Dermis microvascular lymphatic vessel endothelial cell (primary cell): Measurements from ENCODE around the gene SMPDL3A. TPM values are rescaled to one million over a fixed set of nuclear protein-coding genes. Genes with fewer than 3 reads are reported as not detected.

Experiments
- DNase-seq, 2 donors: peaks; one replicate each; pipeline versions ENCODE4 v3.0.0 to v3.0.0-alpha.2; 2010; ENCODE audit warnings: low read depth in 2 of 2
- total RNA-seq: library from RNA; depleted of rRNA; stranded (reverse); fragments of >200 nt; gene quantifications from 2 replicates; pipeline ENCODE4 v1.2.1, GENCODE V29; 2014

Gene SMPDL3A
- total RNA-seq, 1 donor from 2014 or later = 2.3 TPM

DNA sequence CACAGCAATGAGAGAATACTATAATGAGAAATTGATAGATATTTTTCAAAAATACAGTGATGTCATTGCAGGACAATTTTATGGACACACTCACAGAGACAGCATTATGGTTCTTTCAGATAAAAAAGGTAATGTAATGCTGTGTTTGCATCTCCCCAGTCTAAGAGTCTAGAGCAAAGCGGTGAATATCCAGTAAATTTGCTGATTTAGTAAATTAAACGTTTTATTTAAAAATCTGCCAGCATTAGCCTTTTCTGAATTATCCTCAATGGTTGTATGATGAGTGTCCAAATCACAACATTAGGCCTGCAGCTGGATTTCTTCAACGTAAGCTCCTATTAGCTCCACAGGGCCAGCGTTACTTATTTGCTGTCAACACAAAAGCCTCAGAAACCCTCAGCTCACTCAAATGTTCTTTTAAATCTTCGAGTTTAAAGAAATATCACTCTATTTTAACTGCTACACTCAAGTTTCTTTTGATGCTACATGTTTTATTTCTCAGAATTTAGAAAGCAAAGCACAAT, 16.0 kb downstream of the SMPDL3A start:
- DNase-seq = no peak

DNA sequence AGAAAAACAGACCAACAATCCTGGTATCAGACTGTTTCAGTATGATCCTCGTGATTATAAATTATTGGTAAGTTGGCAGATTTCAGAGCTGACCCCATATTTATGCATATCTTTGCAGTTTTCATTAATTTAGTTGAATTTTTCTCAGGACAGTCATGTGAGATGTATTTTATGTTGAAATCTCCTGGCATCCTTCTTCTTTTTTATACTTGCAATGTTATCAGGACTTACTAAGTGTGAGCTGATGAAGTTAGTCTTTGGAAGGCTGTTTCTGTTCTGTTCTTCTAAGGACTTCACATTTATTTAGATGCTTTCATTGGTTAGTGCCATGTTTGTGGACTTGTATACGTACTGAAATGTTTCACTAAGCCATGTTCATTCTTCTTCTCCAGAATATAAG, 17.2 kb downstream of the SMPDL3A start:
- no peak for DNase-seq

DNA sequence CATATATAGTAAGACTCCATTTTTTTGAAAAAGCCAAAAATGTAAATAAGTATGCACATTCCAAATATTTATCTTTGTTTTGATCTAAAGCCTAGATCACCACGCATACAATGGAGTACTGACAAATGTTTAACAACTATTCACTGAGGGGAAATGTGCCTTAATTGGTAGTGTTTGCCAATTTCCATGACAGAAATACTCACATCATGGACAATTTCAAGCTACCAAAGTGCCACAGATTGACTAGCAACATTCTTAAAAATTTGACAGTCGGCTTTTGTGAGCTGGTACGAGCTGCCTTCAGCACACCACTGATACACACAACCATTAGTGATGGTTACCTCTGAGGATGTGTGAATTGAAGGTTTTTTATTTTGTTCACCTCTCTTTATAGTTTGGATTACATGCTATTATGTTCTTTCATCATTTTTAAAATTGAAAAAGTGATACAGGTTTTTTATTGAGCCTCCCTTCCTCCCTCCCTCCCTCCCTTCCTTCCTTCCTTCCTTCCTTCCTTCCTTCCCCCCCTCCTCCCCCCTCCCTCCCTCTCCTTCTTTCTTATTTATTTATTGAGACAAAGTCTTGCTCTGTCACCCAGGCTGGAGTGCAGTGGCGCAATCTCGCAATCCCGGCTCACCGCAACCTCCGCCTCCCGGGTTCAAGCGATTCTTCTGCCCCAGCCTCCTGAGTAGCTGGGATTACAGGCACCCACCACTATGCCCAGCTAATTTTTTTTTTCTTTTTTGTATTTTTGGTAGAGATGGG, 19.2 kb downstream of the SMPDL3A start:
- DNase-seq = no peak

DNA sequence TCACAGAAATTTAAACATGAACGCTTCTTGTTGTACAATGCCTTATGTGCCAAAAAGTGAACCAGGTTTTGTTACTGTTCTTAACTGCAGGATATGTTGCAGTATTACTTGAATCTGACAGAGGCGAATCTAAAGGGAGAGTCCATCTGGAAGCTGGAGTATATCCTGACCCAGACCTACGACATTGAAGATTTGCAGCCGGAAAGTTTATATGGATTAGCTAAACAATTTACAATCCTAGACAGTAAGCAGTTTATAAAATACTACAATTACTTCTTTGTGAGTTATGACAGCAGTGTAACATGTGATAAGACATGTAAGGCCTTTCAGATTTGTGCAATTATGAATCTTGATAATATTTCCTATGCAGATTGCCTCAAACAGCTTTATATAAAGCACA, 19.9 kb downstream of the SMPDL3A start:
- no peak for DNase-seq

DNA sequence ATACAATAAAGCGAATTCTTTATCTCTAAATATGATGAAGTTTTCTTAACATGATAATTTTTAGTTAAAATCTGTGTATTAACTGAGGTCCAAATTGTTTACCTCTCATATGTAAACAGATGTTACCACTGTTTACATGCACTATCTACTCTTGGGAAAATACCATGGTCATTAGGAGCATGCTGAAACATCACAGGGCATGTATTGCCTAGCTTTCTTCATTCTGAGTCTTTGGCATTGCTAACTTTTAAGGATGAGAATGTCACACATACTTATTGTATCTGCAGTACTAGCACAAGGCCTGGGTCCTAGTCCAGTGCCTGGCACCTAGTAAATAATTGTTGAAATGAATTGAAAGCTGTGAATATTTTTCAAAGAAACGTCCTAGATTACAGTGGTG, 20.6 kb downstream of the SMPDL3A start:
- no peak for DNase-seq

DNA sequence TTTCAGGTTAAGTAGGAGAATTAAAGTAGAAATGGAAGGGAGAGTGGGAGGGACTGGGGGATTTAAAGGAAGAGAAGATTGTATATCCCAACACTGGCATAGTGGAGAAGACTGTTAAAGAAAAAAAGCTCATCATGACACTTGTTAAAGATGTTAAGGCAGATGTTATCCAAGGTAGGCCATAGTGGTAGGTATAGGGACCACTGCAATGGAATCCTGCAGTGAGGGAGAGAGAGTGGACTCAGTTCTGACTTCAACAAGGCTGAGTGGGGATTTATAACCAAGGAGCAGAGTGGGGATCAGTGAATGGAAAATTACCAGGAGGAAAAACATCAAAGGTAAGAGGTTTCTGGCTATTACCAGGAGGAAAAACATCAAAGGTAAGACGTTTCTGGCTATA, 21.1 kb downstream of the SMPDL3A start:
- no peak for DNase-seq

DNA sequence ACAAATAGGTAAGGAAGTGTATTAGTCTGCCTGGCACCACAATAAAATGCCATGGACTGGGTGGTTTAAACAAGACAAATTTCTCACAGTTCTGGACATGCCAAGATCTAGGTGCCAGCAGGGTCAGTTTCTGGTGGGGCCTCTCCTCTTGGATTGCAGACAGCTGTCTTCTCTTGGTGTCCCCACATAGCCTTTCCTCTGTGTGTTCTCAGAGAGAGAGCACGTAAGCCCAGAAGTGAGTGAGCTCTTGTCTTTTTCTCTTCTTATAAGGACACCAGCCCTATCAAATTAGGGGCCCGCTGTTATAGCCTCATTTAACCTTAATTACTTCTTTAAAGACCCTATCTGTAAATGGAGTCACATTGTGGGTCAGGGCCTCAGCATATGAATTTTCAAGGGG, 28.3 kb downstream of the SMPDL3A start:
- DNase-seq = no peak

DNA sequence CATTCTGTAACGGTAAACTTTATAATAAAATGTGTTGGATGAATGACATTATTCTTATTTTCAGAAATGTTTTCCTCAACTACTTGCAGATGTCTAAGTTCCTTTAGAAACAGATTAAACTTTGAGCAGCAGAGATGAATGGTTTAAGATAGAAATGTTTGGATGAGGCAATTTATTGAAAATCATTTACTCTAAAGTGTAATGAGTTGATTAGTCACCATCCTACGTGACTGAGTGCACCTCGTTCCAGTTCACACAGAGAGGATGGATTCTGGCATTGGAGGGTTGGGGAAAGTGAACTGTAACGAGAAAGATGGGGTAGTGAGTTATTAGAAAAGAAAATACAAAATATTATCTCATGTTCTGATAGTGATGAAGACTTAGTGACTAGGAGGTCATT, 28.7 kb downstream of the SMPDL3A start:
- no peak for DNase-seq

DNA sequence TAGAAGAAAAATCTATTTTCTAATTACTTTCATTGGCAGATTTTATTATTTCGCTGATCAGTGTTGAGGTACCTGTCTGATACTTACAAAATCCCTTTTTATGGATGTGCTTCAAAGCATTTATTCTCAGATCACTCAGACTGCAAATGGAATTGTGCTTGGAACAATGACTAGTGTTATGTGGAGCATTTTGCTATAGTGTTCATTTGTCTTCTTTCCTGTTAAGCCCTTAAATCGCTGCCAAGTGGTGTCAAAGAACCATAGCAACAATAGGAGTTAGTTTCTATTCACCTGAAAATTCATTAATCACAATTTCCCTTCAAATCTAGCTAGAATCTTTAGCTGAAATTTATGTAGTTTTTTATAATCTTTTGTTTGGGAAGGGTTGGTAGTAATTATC, 29.8 kb downstream of the SMPDL3A start:
- peak; percentile 4 to 14 for DNase-seq

DNA sequence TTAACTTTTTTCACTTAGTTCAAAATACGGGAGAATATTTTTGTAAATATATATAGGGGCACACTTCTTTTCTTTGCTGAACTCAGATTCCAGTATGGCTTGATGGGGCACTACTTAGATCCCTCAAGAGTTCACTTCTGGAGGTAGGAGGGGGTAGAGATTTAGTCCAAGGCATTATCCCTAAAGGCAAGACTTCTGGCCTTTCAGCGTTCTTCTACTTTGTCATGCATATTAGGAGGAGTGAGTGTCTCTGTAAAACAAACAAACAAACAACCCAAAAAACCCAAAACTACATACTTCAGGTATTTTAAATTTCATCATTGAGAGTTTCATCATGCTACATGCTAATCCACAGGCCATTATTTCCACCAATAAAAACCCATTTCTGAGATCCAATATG, 32.0 kb downstream of the SMPDL3A start:
- DNase-seq = no peak

DNA sequence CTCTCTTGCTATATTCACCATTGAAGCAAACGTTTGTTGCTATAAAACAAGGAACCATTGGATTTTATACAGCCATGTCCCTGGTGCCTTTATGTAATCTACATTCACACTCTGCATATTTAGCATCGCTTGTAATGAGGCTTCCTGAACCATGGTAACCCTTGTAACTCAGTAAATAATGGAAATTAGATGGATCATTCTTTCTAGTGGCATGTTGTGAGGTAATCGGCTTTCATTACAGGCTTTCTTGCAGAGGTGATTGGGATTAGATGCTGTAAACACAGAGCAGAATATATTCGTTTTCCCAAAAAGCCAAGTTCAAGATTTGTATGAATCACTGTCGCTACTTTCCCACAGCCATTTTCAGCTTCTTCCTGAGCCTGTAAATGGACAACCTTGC, 36.1 kb downstream of the SMPDL3A start:
- no peak for DNase-seq

DNA sequence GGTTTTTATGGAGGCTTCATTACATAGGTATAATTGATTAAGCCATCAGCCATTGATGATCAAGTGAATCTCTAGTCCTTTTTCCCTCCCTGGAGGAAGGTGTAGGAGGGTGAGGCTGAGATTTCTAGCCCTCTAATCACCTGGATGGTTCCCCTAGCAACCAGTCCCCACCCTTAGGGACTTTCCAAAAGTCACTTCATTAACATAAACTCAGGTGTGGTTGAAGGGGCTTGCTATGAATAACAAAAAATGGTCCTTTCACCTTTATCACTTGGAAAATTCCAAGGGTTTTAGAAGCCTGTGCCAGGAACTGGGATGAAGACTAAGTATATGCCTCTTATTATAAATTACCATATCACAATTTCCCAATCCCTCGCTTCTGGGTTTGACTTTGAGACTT, 40.4 kb downstream of the SMPDL3A start:
- DNase-seq = no peak

DNA sequence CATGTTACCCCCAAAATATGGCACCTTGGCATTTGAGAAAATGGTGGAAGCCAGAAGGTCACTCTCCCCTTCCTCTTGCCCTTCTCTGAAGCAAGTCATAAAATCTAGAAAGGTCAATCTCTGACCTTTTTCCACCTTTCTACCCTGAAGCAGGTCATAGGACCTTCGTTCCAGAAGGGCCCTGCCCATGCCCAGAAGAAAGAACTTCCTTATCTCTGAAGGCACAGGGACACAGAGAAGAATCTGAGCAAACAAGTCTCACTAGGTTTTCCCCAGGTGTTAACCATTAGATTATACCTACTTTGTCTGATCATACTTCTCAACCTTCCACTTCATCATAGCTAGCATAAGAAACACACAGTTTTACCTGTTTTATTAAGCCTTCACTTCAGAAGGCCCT, 42.5 kb downstream of the SMPDL3A start:
- DNase-seq = no peak

DNA sequence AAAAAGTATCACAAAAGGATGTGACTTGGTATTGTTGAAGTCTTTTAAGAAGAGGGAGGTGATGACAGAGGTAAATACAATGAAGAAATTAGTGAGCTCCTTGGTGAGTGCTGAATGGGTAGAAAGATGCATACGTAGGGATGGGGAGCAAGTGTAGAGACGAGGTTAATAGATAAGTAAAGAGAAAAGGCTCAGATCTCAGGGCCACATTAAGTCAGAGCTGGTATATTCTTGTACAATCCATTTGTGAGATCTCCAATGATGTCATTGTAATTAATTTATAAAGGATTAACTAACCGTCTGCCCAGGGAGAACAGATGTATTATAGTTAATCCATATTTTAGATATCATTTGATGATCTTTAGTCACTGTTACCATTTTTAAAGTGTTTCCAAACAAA, 43.4 kb downstream of the SMPDL3A start:
- DNase-seq = no peak

DNA sequence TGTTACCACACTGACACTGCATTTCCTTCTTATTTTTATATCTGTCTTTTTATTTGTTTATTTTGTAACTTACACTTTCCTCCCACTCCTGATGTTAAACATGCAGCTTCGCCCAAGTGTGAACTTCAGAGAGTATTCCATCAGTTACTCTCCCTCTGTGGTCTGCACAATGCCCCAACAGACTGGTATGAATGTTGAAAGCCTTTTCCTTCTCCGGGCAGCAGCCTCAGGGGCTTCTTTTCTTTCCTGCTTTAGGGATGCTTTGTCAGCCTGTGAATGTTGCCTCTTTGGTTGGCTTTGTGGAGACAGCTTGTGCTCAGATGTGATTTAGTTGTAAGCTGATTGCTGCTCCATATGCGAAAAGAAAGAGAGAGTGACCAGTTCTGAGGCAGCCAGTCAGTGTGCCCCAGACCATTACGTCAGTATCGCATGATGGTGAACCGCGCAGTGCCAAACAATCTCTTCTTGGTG, 44.0 kb downstream of the SMPDL3A start:
- DNase-seq = no peak

DNA sequence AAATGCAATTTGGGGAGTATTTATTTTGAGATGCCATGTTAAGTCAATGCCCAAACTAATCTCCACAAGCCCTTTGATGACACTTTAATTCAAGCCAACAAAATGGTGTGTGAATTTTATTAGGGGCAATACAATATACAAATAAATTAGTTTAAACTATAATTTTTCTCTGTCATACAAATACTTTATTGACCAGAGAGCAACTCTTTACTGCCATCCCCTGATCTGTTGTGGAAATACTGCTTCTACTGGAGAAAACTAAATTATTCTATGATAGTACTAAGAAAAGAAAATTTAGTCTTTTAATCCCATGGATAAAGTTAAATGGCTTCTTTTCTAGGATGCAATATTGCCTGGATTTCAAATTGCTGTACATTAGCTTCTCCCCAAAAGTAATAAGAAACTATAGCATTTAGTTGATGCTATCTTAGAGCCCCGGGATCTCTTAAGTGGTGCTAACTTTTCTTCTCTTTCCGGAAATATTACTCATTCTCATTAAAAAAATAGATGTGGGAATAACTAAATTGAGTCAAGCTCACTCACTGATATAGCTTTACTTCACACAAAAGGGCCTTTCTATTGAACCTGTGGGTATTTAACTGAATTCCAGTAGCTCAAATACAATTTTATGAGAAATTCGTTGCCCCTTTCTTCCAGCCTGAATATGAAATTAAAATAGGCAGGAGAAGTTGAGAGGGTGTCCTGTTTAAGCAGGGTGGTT, 49.2 kb downstream of the SMPDL3A start:
- DNase-seq = no peak

DNA sequence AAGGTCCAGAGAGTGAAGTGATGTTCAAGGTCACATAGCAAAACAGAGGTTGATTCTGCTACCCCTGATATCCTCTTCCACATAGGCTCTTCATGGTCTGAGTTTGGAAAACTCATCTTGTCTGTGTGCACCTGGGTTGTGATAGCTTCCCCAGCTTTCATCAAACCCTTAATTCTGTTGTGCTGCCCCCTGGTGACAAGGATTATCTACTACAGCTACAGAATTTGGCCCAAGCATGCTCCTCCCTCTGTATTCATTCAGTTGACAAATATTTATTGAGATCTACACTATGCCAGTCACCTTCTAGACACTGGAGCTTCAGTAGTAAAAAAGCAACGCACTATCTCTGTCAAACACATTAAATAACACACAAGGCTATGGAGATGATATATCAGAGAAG, 50.4 kb downstream of the SMPDL3A start:
- peak; percentile 36 to 49 for DNase-seq

DNA sequence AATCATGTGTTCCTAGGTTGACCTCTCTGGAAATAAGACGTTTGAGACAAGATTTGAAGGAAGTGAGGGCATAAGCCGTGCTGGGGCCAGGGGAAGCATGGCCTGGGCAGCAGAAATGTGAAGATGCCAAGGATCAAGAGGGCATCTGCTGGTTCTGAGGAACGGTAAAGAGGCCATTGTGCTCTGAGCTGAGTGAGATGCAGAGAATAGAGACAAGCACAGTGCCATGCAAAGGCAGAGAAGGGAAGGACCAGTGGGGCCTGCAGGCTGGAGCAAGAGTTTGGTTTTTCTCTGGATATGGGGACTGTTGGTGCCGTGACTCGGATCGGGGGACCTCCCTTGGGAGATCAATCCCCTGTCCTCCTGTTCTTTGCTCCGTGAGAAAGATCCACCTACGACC, 50.8 kb downstream of the SMPDL3A start:
- no peak for DNase-seq

DNA sequence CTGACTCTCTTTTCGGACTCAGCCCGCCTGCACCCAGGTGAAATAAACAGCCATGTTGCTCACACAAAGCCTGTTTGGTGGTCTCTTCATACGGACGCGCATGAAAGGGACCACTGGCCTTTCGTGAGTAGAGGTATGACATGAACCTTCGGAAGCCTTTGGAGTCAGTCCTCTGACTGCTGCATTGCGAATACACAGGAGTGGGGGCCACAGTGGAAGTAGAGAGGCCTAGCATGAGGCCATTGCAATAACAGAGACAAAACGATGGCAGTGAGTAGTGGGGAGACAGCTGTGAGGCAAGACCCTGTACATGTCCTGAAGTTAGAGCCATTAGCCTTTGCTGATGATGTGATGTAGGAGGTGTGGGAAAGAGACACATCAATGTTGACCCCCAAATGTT, 56.4 kb downstream of the SMPDL3A start:
- DNase-seq = no peak

DNA sequence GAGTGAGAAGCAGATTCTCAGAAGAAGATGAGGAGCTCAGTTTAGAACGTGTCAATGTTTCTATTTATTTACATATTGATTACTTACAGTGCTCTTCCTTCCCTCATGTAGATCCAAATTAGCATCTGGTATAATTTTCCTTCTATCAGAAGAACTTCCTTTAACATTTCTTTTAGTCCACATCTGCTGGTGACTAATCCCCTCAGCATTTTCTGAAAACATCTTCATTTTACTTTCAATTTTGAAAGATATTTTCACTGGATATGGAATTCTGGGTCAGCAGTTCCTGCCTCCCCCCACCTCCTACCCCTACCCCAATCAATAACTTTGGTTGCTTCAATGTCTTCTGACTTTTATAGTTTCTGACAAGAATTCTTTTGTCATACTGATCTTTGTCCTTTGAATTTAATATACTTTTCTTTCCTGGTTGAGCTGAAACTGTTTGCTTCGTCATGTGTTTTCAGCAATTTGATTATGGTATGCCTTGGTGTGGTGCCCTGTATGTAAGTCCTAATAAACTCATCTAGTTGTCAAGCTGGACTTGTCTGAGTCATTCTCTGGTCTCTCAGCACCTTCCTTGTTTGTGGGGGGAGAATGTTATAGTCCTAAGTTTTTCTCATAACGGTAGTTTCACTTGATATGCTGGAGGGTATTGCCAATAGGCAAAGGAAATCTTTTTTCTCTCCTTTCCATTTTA, 57.0 kb downstream of the SMPDL3A start:
- DNase-seq = no peak

DNA sequence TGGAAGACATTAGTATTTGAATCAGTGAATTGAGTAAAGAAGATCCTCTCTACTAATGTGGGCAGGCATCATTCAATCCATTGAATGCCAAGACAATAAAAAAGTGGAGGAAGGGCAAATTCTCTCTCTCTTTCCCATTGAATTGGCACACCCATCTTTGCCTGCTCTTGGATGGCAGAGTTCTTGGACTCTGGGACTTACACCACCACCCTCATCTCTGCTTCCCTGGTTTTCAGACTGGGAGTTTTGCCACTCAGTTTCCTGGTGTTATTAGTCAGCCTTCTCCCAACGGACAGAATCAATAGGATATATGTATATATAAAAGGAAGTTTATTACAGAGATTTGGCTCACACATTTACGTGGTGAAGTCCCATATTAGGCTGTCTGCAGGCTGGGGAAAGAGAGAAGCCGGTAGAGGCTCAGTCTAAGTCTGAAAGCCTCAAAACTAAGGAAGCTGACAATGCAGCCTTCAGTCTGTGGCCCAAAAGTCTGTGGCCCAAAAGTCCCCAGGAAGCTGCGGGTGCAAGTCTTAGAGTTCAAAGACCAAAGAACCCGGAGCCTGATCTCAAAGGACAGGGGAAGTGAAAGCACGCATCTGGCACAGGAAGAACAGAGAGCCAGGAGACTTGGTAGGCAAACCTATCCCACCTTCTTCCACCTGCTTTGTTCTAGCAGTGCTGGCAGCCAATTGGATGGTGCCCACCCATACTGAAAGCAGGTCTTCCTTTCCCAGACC, 64.4 kb downstream of the SMPDL3A start:
- DNase-seq = no peak
